Measurements from ENCODE around the gene NTRK3. TPM values are rescaled to one million over a fixed set of nuclear protein-coding genes. Genes with fewer than 3 reads are reported as not detected.

The NTRK3 gene
- total and polyA plus RNA-seq, 2 of the 8 experiments (the other 6 are each of a cell fraction or from before 2014, with no cell fraction given), result 4.5 to 6.8 TPM

DNA sequence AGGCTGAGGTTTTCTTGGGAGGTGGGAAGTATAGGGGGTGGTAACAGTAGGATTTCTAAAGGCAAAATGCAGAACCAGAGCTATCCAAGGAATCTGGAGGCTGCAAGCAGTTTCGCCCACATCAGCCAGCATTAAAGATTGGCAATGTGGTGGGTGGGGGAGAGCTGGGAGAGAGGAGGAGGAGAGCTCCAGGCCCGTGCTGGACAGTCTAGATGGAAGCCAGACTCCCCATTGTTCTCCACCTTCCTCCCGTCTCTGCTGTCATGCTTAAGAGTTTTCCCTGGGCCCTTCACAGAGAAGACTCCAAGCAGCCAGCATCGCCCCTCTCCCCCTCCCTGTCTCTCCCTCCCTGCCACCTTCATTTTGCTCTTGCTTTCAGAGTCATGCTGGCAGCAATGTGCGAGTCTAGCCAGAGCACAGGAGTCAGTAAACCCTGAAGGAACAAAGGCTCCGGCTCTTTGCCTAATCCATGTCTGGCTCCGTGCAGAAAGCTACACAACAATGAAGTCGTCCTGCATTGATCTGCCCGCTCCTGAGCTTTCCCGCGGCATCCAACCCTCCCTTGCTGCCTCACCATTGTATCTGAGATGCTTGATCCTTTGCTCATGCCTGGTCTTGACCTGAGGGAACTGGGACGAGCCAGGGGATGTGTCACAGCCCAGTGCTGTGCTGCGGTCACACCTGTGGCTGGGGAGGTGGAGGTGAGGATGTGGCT is 282.9 kb downstream of the NTRK3 start (continued):
- TF ChIP-seq, protein P1, sequence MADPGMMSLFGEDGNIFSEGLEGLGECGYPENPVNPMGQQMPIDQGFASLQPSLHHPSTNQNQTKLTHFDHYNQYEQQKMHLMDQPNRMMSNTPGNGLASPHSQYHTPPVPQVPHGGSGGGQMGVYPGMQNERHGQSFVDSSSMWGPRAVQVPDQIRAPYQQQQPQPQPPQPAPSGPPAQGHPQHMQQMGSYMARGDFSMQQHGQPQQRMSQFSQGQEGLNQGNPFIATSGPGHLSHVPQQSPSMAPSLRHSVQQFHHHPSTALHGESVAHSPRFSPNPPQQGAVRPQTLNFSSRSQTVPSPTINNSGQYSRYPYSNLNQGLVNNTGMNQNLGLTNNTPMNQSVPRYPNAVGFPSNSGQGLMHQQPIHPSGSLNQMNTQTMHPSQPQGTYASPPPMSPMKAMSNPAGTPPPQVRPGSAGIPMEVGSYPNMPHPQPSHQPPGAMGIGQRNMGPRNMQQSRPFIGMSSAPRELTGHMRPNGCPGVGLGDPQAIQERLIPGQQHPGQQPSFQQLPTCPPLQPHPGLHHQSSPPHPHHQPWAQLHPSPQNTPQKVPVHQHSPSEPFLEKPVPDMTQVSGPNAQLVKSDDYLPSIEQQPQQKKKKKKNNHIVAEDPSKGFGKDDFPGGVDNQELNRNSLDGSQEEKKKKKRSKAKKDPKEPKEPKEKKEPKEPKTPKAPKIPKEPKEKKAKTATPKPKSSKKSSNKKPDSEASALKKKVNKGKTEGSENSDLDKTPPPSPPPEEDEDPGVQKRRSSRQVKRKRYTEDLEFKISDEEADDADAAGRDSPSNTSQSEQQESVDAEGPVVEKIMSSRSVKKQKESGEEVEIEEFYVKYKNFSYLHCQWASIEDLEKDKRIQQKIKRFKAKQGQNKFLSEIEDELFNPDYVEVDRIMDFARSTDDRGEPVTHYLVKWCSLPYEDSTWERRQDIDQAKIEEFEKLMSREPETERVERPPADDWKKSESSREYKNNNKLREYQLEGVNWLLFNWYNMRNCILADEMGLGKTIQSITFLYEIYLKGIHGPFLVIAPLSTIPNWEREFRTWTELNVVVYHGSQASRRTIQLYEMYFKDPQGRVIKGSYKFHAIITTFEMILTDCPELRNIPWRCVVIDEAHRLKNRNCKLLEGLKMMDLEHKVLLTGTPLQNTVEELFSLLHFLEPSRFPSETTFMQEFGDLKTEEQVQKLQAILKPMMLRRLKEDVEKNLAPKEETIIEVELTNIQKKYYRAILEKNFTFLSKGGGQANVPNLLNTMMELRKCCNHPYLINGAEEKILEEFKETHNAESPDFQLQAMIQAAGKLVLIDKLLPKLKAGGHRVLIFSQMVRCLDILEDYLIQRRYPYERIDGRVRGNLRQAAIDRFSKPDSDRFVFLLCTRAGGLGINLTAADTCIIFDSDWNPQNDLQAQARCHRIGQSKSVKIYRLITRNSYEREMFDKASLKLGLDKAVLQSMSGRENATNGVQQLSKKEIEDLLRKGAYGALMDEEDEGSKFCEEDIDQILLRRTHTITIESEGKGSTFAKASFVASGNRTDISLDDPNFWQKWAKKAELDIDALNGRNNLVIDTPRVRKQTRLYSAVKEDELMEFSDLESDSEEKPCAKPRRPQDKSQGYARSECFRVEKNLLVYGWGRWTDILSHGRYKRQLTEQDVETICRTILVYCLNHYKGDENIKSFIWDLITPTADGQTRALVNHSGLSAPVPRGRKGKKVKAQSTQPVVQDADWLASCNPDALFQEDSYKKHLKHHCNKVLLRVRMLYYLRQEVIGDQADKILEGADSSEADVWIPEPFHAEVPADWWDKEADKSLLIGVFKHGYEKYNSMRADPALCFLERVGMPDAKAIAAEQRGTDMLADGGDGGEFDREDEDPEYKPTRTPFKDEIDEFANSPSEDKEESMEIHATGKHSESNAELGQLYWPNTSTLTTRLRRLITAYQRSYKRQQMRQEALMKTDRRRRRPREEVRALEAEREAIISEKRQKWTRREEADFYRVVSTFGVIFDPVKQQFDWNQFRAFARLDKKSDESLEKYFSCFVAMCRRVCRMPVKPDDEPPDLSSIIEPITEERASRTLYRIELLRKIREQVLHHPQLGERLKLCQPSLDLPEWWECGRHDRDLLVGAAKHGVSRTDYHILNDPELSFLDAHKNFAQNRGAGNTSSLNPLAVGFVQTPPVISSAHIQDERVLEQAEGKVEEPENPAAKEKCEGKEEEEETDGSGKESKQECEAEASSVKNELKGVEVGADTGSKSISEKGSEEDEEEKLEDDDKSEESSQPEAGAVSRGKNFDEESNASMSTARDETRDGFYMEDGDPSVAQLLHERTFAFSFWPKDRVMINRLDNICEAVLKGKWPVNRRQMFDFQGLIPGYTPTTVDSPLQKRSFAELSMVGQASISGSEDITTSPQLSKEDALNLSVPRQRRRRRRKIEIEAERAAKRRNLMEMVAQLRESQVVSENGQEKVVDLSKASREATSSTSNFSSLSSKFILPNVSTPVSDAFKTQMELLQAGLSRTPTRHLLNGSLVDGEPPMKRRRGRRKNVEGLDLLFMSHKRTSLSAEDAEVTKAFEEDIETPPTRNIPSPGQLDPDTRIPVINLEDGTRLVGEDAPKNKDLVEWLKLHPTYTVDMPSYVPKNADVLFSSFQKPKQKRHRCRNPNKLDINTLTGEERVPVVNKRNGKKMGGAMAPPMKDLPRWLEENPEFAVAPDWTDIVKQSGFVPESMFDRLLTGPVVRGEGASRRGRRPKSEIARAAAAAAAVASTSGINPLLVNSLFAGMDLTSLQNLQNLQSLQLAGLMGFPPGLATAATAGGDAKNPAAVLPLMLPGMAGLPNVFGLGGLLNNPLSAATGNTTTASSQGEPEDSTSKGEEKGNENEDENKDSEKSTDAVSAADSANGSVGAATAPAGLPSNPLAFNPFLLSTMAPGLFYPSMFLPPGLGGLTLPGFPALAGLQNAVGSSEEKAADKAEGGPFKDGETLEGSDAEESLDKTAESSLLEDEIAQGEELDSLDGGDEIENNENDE (IDR thresholded peaks at IDR 0.05; ENCODE audit: insufficient replicate concordance, low read length), result no peak
- TF ChIP-seq SP2 (IDR thresholded peaks at IDR 0.05; ENCODE audit: low read length) (no peak), KDM4A (IDR thresholded peaks at IDR 0.05; ENCODE audit: low read depth, low read length, severe bottlenecking) (no peak), ZNF274 (IDR thresholded peaks at IDR 0.05; ENCODE audit: borderline replicate concordance, extremely low read depth, low read length) (no peak), CBX8 (IDR thresholded peaks at IDR 0.05; ENCODE audit: borderline replicate concordance, low read depth, low read length) (no peak), SIN3A (conservative IDR thresholded peaks at IDR 0.05 in 1 of 2, IDR thresholded peaks at IDR 0.05 in 1 of 2; ENCODE audit: low read depth in 1 of 2, low read length in 2 of 2) (no peak), BCL11A (IDR thresholded peaks at IDR 0.05; ENCODE audit: low read depth in 2 of 2, low read length in 2 of 2) (no peak)
- TF ChIP-seq, protein P2, sequence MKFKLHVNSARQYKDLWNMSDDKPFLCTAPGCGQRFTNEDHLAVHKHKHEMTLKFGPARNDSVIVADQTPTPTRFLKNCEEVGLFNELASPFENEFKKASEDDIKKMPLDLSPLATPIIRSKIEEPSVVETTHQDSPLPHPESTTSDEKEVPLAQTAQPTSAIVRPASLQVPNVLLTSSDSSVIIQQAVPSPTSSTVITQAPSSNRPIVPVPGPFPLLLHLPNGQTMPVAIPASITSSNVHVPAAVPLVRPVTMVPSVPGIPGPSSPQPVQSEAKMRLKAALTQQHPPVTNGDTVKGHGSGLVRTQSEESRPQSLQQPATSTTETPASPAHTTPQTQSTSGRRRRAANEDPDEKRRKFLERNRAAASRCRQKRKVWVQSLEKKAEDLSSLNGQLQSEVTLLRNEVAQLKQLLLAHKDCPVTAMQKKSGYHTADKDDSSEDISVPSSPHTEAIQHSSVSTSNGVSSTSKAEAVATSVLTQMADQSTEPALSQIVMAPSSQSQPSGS (IDR thresholded peaks at IDR 0.05; ENCODE audit: low read length), result no peak
